GM12865 (cell line): ENCODE measurements around the gene JOSD2.

Experiments used
- DNase-seq: peaks from one replicate; pipeline ENCODE4 v3.0.0; 2010; ENCODE audit warnings: low read depth
- H3K4me3 ChIP-seq: 2 replicates; pipeline ENCODE4 v1.5.1; 2011; ENCODE audit warnings: mild to moderate bottlenecking, low read depth, low read length, control low read depth
- CTCF ChIP-seq: IDR thresholded peaks from 2 replicates; pipeline ENCODE4 v1.5.1; 2011; ENCODE audit warnings: low read length, control low read depth, low read depth, inconsistent platforms; ENCODE audit not compliant: insufficient read depth; ENCODE audit errors: missing control alignments

JOSD2 gene

GRCh38 chr19:50555450-50556281, 44.7 kb upstream of the JOSD2 start:
- no peak for DNase-seq
- no peak for TF ChIP-seq CTCF
- H3K4me3 ChIP-seq: no peak overlapping the region

- DNase-seq: no peak
- H3K4me3 ChIP-seq: no peak overlapping the region
- TF ChIP-seq CTCF: no peak
Measured at GRCh38 chr19:50555033-50555432, 44.0 kb upstream of the JOSD2 start.

GRCh38 chr19:50554212-50554611, 43.2 kb upstream of the JOSD2 start:
- DNase-seq: no peak
- TF ChIP-seq CTCF: no peak
- no peak overlapping the region for H3K4me3 ChIP-seq

GRCh38 chr19:50553134-50553703, 42.2 kb upstream of the JOSD2 start:
- no peak for TF ChIP-seq CTCF
- H3K4me3 ChIP-seq: no peak overlapping the region
- no peak for DNase-seq

GRCh38 chr19:50552540-50552939, 41.5 kb upstream of the JOSD2 start:
- H3K4me3 ChIP-seq: no peak overlapping the region
- TF ChIP-seq CTCF: no peak
- no peak for DNase-seq

- no peak overlapping the region for H3K4me3 ChIP-seq
- TF ChIP-seq CTCF: no peak
- no peak for DNase-seq
Measured at GRCh38 chr19:50551715-50552187, 40.8 kb upstream of the JOSD2 start.
